SHP77 (cell line): ENCODE data around the gene RNMT.
"Not testable (repeated sequence)": the region's sequence is repeated elsewhere in the genome, so short reads cannot be mapped to it uniquely, and the experiment has no call there.

Experiments
- DNase-seq, 2 experiments: peaks; one replicate each; lab custom pipeline; 2025; lab: John Stamatoyannopoulos, UW

Gene RNMT

GRCh38 chr18:13726232-13726971 lies at the start of gene RNMT, which contains the start of gene FAM210A:
Gene RNMT, plus strand, starts transcription at chr18:13726673. Its CDS starts 4,845 bp downstream, at chr18:13731518.
Gene FAM210A, minus strand, starts transcription at chr18:13726558. Its CDS starts 44,481 bp downstream, at chr18:13682077.
- peak; percentile 92 to 95 for DNase-seq

DNA sequence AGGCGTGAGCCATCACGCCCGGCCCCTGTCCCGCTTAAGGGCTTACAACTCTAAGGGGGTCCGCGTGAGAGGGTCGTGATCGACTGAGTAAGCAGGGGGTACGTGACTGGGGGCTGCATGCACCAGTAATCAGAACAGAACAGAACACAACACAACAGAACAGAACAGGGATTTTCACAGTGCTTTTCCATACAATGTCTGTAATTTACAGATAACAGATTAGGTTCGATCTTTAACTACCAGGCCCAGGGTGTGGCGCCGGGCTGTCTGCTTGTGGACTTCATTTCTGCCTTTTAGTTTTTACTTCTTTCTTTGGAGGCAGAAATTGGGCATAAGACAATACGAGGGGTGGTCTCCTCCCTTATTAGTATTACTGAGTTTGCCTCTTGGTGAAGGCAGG lies 49.1 kb upstream of the RNMT start:
- not testable (repeated sequence) for DNase-seq

GRCh38 chr18:13680612-13681011 lies 45.9 kb upstream of the RNMT start:
- DNase-seq: no peak

GRCh38 chr18:13681701-13682100 lies 44.8 kb upstream of the RNMT start:
- no peak for DNase-seq

GRCh38 chr18:13684546-13684945 lies 41.9 kb upstream of the RNMT start:
- DNase-seq: no peak

GRCh38 chr18:13688191-13689136 lies 38.0 kb upstream of the RNMT start:
- DNase-seq: no peak

GRCh38 chr18:13690060-13690459 lies 36.4 kb upstream of the RNMT start:
- not testable (repeated sequence) for DNase-seq

- DNase-seq: not testable (repeated sequence)
These were observed 31.1 kb upstream of the RNMT start for GRCh38 chr18:13695337-13695736.

DNA sequence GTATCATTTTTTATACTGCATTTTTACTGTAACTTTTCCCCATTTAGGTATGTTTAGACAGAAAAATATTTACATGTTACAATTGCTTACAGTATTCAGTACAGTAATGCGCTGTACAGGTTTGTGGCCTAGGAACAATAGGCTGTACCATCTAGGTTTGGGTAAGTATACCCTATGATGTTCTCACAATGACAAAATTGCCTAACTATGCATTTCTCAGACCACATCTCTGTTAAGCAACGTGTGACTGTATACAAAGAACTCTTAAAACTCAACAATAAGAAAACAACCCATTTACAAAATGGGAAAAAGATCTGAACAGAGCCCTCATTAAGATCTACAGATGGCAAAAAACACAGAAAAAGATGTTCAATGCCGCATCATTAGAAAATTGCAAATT lies 29.5 kb upstream of the RNMT start:
- DNase-seq: no peak

GRCh38 chr18:13700153-13700552 lies 26.3 kb upstream of the RNMT start:
- no peak for DNase-seq

GRCh38 chr18:13703899-13704298 lies 22.6 kb upstream of the RNMT start:
- no peak for DNase-seq

DNA sequence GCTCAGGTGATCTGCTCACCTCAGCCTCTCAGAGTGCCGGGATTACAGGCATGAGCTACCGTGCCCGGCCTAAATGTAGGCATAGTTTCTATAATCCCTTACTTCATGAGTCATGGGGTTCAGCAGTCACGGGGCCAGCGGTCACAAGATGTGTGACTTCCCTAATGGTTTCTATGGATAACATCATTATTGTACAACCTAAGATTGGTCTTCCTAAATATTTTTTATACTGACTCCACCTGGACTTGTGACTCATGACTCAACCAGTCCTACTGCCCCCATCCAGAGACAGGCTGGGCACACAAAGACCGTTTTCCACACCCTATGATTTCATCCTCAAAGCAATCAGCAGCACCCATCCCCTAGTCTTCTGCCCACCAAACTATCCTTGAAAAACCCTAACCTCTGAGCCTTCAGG lies 16.1 kb upstream of the RNMT start:
- DNase-seq: no peak

- no peak for DNase-seq
These were observed 13.9 kb upstream of the RNMT start for GRCh38 chr18:13712400-13713131.

- no peak for DNase-seq
These were observed 12.9 kb upstream of the RNMT start for GRCh38 chr18:13713455-13714055.

GRCh38 chr18:13715330-13715729 lies 11.1 kb upstream of the RNMT start:
- no peak for DNase-seq

- DNase-seq: no peak
These were observed 9.6 kb upstream of the RNMT start for GRCh38 chr18:13716916-13717315.

GRCh38 chr18:13720123-13720522 lies 6.3 kb upstream of the RNMT start:
- no peak for DNase-seq

DNA sequence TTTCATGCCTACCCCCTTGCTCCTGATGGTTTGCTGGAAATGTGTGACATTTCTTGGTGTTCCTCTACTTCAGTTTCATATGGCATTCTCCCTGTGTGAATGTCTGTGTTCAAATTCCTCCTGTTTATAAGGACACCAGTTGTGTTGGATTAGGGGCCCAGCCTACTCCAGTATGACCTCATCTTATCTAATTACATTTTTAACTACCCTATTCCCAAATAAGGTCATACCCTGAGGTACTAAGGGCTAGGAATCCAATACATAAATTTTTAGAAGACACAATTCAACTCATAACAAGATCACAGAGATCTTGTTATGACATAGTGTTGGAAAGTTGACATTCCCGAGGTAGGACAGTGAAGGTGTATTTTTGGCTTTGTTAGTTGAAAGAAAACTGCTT lies 5.6 kb upstream of the RNMT start:
- no peak for DNase-seq

DNA sequence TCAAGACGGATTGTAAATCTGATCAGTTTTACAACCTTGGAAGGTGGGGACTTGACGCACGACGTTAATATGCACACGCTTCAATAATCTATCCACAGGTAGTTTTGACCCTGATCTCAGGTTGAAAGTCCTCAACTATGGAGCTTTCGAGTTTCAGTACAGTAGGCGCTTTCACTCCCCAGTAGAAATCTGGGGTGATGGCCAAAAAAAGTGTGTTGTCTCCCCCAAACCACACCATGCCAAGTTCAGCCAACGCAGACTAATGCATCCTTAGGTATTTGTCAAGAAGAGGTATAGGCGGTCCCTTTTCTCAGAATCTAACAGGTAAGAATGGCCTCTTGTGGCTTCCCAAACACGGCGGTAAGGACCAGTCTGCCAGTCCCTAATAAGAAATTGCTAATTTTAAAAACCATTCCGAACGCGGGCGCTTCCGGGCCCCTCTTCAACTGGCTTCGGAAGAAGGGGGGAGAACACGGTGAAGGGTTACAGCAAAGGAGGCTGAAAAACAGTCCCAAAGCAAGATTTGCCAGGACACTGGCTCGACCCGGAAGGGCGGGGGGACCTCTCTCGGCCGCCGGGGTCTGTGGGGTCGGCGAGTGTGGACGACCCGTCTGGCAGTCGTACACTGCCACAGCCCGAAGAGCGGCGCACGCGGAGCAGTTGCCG lies 774 bp upstream of the RNMT start:
- no peak for DNase-seq

- peak in 1 of 2 experiments; percentile 44 for DNase-seq
These were observed 479 bp downstream of the RNMT start for GRCh38 chr18:13726972-13727331.

GRCh38 chr18:13730481-13730880 lies 4.0 kb downstream of the RNMT start:
- no peak for DNase-seq
